ENCODE measurements around the gene KLC3.
"Not testable (repeated sequence)": the region's sequence is repeated elsewhere in the genome, so short reads cannot be mapped to it uniquely, and the experiment has no call there.

KLC3 gene

GRCh38 chr19:45306518-45307027 is 34.0 kb upstream of the KLC3 start:
- peaks cover 28% of the 10 kb centered on the region for H3K27me3 ChIP-seq
- no peak overlapping the region for H3K4me3 ChIP-seq (ENCODE audit: low read depth in 1 of 2, low read length in 1 of 2)
- H3K36me3 ChIP-seq = peaks cover 7% of the 10 kb centered on the region
- H3K27ac ChIP-seq = no peak overlapping the region
- no peaks in the 10 kb centered on the region for H3K9me3 ChIP-seq
- no peaks in the 10 kb centered on the region for H3K4me1 ChIP-seq (ENCODE audit: control insufficient read depth in 1 of 2, insufficient read depth in 1 of 2, low read depth in 1 of 2, low read length in 1 of 2)
- TF ChIP-seq CTCF (IDR thresholded peaks at IDR 0.05) = no peak

- Histone ChIP-seq H3K27me3 (peaks cover 28% of the 10 kb centered on the region), H3K36me3 (peaks cover 5% of the 10 kb centered on the region), H3K27ac (no peak overlapping the region), H3K4me3 (ENCODE audit: low read depth in 1 of 2, low read length in 1 of 2) (no peak overlapping the region), H3K9me3 (no peaks in the 10 kb centered on the region), H3K4me1 (ENCODE audit: control insufficient read depth in 1 of 2, insufficient read depth in 1 of 2, low read depth in 1 of 2, low read length in 1 of 2) (no peaks in the 10 kb centered on the region)
- no peak for TF ChIP-seq CTCF (IDR thresholded peaks at IDR 0.05)
Measured at GRCh38 chr19:45307361-45307760, 33.2 kb upstream of the KLC3 start.

- H3K36me3 ChIP-seq; H3K4me3 ChIP-seq (ENCODE audit: low read depth in 1 of 2, low read length in 1 of 2); H3K4me1 ChIP-seq (ENCODE audit: control insufficient read depth in 1 of 2, insufficient read depth in 1 of 2, low read depth in 1 of 2, low read length in 1 of 2); H3K9me3 ChIP-seq; H3K27ac ChIP-seq: not testable (repeated sequence)
- H3K27me3 ChIP-seq = peaks cover 29% of the 10 kb centered on the region
Measured at GRCh38 chr19:45309322-45309721, 31.2 kb upstream of the KLC3 start.

- H3K9me3 ChIP-seq = no peaks in the 10 kb centered on the region
- H3K4me1 ChIP-seq (ENCODE audit: control insufficient read depth in 1 of 2, insufficient read depth in 1 of 2, low read depth in 1 of 2, low read length in 1 of 2) = no peaks in the 10 kb centered on the region
- H3K27me3 ChIP-seq = peaks cover 29% of the 10 kb centered on the region
- no peaks in the 10 kb centered on the region for H3K36me3 ChIP-seq
- H3K27ac ChIP-seq = no peak overlapping the region
- H3K4me3 ChIP-seq (ENCODE audit: low read depth in 1 of 2, low read length in 1 of 2) = no peak overlapping the region
- TF ChIP-seq CTCF (IDR thresholded peaks at IDR 0.05) = no peak
Measured at GRCh38 chr19:45311621-45312020, 28.9 kb upstream of the KLC3 start.

GRCh38 chr19:45312285-45312684 is 28.3 kb upstream of the KLC3 start:
- H3K9me3 ChIP-seq; H3K4me3 ChIP-seq (ENCODE audit: low read depth in 1 of 2, low read length in 1 of 2); H3K36me3 ChIP-seq; H3K4me1 ChIP-seq (ENCODE audit: control insufficient read depth in 1 of 2, insufficient read depth in 1 of 2, low read depth in 1 of 2, low read length in 1 of 2); H3K27ac ChIP-seq: not testable (repeated sequence)
- peaks cover 29% of the 10 kb centered on the region for H3K27me3 ChIP-seq

GRCh38 chr19:45314708-45315245 is 25.8 kb upstream of the KLC3 start:
- no peak for TF ChIP-seq CTCF (IDR thresholded peaks at IDR 0.05)

GRCh38 chr19:45315304-45315703 is 25.2 kb upstream of the KLC3 start:
- Histone ChIP-seq H3K4me3 (ENCODE audit: low read depth in 1 of 2, low read length in 1 of 2) (no peak overlapping the region), H3K4me1 (ENCODE audit: control insufficient read depth in 1 of 2, insufficient read depth in 1 of 2, low read depth in 1 of 2, low read length in 1 of 2) (no peaks in the 10 kb centered on the region), H3K27ac (no peak overlapping the region), H3K9me3 (no peaks in the 10 kb centered on the region), H3K36me3 (no peaks in the 10 kb centered on the region), H3K27me3 (peaks cover 48% of the 10 kb centered on the region)
- TF ChIP-seq CTCF (IDR thresholded peaks at IDR 0.05) = no peak

More at GRCh38 chr19:45314708-45315245, 25.8 kb upstream of the KLC3 start:
- Histone ChIP-seq H3K9me3 (no peaks in the 10 kb centered on the region), H3K27ac (no peak overlapping the region), H3K4me1 (ENCODE audit: control insufficient read depth in 1 of 2, insufficient read depth in 1 of 2, low read depth in 1 of 2, low read length in 1 of 2) (no peaks in the 10 kb centered on the region), H3K27me3 (peaks cover 48% of the 10 kb centered on the region), H3K4me3 (ENCODE audit: low read depth in 1 of 2, low read length in 1 of 2) (no peak overlapping the region), H3K36me3 (no peaks in the 10 kb centered on the region)

Data from neutrophil (primary cell).